ENCODE measurements around the gene ACBD4.

DNA sequence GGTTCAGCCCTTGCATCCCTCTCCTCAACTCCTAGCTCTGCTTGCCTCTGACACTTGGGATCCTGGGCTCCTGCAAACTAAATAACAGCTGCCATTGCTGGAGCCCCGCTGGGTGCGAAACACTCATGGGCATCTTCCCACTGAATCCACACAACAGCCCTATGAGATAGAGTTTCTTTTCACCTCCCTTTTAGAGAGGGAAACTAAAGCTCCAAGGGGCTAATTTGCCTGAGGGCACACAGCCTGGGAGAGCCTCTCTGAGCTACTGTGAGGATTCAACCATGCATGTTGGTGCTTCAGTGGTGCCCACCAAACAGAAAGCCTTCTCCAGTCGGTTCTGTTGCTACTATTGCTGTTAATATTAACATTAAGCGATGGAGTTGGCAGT lies 4.0 kb downstream of the ACBD4 start:
- TF ChIP-seq FOS (IDR thresholded peaks at IDR 0.05; ENCODE audit: low read depth, low read length), result no peak
- no peak for TF ChIP-seq RAD21 (IDR thresholded peaks at IDR 0.05; ENCODE audit: low read length)
- no peak for TF ChIP-seq RFX5 (IDR thresholded peaks at IDR 0.05; ENCODE audit: low read depth, low read length)
- TF ChIP-seq POLR2A (IDR thresholded peaks at IDR 0.05; ENCODE audit: low read depth, low read length), result no peak
- TF ChIP-seq, protein P1, sequence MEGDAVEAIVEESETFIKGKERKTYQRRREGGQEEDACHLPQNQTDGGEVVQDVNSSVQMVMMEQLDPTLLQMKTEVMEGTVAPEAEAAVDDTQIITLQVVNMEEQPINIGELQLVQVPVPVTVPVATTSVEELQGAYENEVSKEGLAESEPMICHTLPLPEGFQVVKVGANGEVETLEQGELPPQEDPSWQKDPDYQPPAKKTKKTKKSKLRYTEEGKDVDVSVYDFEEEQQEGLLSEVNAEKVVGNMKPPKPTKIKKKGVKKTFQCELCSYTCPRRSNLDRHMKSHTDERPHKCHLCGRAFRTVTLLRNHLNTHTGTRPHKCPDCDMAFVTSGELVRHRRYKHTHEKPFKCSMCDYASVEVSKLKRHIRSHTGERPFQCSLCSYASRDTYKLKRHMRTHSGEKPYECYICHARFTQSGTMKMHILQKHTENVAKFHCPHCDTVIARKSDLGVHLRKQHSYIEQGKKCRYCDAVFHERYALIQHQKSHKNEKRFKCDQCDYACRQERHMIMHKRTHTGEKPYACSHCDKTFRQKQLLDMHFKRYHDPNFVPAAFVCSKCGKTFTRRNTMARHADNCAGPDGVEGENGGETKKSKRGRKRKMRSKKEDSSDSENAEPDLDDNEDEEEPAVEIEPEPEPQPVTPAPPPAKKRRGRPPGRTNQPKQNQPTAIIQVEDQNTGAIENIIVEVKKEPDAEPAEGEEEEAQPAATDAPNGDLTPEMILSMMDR (conservative IDR thresholded peaks at IDR 0.05; ENCODE audit: low read depth, low read length), result no peak
- TF ChIP-seq MAZ (IDR thresholded peaks at IDR 0.05; ENCODE audit: borderline replicate concordance, low read depth, low read length), result no peak

Measured in IMR-90 (cell line).